ENCODE measurements around the gene APEX1. TPM values are rescaled to one million over a fixed set of nuclear protein-coding genes. Genes with fewer than 3 reads are reported as not detected.

The APEX1 gene
- total RNA-seq, 3 donors from 2014 or later, result 83.9 to 115 (median 93.8) TPM

- Histone ChIP-seq H3K36me3 (ENCODE audit: low read depth) (no peaks in the 10 kb centered on the region), H3K4me1 (ENCODE audit: low read depth) (peaks cover 50% of the 10 kb centered on the region), H3K9me3 (no peaks in the 10 kb centered on the region), H3K4me3 (peak overlapping the region; percentile 75)
- no peak for ATAC-seq
- intact Hi-C loops (cut with DNase I, micrococcal nuclease), result loop anchor here (2.0 to 5.0 kb wide), 3 partner anchors 41 to 269 kb away; partner anchors contain the start of genes APEX1 (in 1 of the 2), OSGEP (in 1 of the 2) and RNASE4 (in 1 of the 2)
- TF ChIP-seq, protein P1, sequence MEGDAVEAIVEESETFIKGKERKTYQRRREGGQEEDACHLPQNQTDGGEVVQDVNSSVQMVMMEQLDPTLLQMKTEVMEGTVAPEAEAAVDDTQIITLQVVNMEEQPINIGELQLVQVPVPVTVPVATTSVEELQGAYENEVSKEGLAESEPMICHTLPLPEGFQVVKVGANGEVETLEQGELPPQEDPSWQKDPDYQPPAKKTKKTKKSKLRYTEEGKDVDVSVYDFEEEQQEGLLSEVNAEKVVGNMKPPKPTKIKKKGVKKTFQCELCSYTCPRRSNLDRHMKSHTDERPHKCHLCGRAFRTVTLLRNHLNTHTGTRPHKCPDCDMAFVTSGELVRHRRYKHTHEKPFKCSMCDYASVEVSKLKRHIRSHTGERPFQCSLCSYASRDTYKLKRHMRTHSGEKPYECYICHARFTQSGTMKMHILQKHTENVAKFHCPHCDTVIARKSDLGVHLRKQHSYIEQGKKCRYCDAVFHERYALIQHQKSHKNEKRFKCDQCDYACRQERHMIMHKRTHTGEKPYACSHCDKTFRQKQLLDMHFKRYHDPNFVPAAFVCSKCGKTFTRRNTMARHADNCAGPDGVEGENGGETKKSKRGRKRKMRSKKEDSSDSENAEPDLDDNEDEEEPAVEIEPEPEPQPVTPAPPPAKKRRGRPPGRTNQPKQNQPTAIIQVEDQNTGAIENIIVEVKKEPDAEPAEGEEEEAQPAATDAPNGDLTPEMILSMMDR (IDR thresholded peaks at IDR 0.05), result no peak
- peak in 1 of 3 donors; percentile 53 for DNase-seq
Measured at GRCh38 chr14:20413744-20414082, 41.3 kb upstream of the APEX1 start.

- peaks cover 62% of the 10 kb centered on the region for H3K4me1 ChIP-seq (ENCODE audit: low read depth)
- peak in 1 of 3 donors; percentile 77 for DNase-seq
- H3K4me3 ChIP-seq, result no peak overlapping the region
- ATAC-seq, result peak; percentile 11
- intact Hi-C loops (cut with DNase I, micrococcal nuclease), result loop anchor here in 1 of 2 donors (5.0 kb wide), 2 partner anchors 47 to 192 kb away; partner anchors contain the start of gene PIP4P1
- H3K36me3 ChIP-seq (ENCODE audit: low read depth), result no peaks in the 10 kb centered on the region
- H3K9me3 ChIP-seq, result no peaks in the 10 kb centered on the region
- TF ChIP-seq, protein P1 (IDR thresholded peaks at IDR 0.05), result peak; percentile 14
Measured at GRCh38 chr14:20415782-20416206, 39.2 kb upstream of the APEX1 start.

- no peak overlapping the region for H3K4me3 ChIP-seq
- peak; percentile 49 for ATAC-seq
- H3K9me3 ChIP-seq, result no peaks in the 10 kb centered on the region
- H3K36me3 ChIP-seq (ENCODE audit: low read depth), result no peaks in the 10 kb centered on the region
- TF ChIP-seq, protein P1 (IDR thresholded peaks at IDR 0.05), result no peak
- peaks cover 62% of the 10 kb centered on the region for H3K4me1 ChIP-seq (ENCODE audit: low read depth)
- peak in 1 of 3 donors; percentile 81 for DNase-seq
- intact Hi-C loops (cut with DNase I, micrococcal nuclease), result loop anchor here in 1 of 2 donors (5.0 kb wide), 2 partner anchors 46 to 191 kb away; partner anchors contain the start of gene PIP4P1
Measured at GRCh38 chr14:20416223-20416622, 38.8 kb upstream of the APEX1 start.

GRCh38 chr14:20417250-20418186 lies 37.5 kb upstream of the APEX1 start:
- intact Hi-C loops (cut with DNase I, micrococcal nuclease), result loop anchor here in 1 of 2 donors (5.0 kb wide), 2 partner anchors 45 to 190 kb away; partner anchors contain the start of gene PIP4P1

GRCh38 chr14:20418501-20418909 lies 36.5 kb upstream of the APEX1 start:
- intact Hi-C loops (cut with DNase I, micrococcal nuclease), result loop anchor here in 1 of 2 donors (5.0 kb wide), 2 partner anchors 44 to 189 kb away; partner anchors contain the start of gene PIP4P1
- peak; percentile 83 for ATAC-seq

More at GRCh38 chr14:20417250-20418186, 37.5 kb upstream of the APEX1 start:
- Histone ChIP-seq H3K9me3 (no peaks in the 10 kb centered on the region), H3K4me3 (no peak overlapping the region), H3K36me3 (ENCODE audit: low read depth) (no peaks in the 10 kb centered on the region), H3K4me1 (ENCODE audit: low read depth) (peaks cover 52% of the 10 kb centered on the region)
- ATAC-seq (peak; percentile 37), DNase-seq (peak in 2 of 3 donors; percentile 50 to 59)
- TF ChIP-seq, protein P1 (IDR thresholded peaks at IDR 0.05), result no peak

More at GRCh38 chr14:20418501-20418909, 36.5 kb upstream of the APEX1 start:
- TF ChIP-seq, protein P1 (IDR thresholded peaks at IDR 0.05), result no peak
- Histone ChIP-seq H3K4me1 (ENCODE audit: low read depth) (peaks cover 56% of the 10 kb centered on the region), H3K9me3 (no peaks in the 10 kb centered on the region), H3K36me3 (ENCODE audit: low read depth) (no peaks in the 10 kb centered on the region), H3K4me3 (no peak overlapping the region)
- DNase-seq, result peak in 2 of 3 donors; percentile 42 to 80
